Right lobe of liver (tissue), 4 donors: ENCODE measurements around the gene PRKCZ.

Experiments
- CTCF ChIP-seq, 4 donors: fragments of 200-600 bp in 3 of 4; fragments of 450-650 bp in 1 of 4; IDR thresholded peaks; one replicate each; pipeline versions ENCODE4 v1.5.1 to v1.8.0; 2016 to 2022; ENCODE audit warnings: antibody characterized with exemption in 4 of 4, mild to moderate bottlenecking in 2 of 4
- POLR2A ChIP-seq: fragments of 450-650 bp; IDR thresholded peaks from one replicate; pipeline ENCODE4 v1.6.1; 2017; ENCODE audit warnings: antibody characterized with exemption, mild to moderate bottlenecking
- donor health status: DM: no; HTN: no; CAD: no.
- donor health status: DM: no; HTN: no; CAD: no.
- donor health status: DM: no; HTN: yes; CAD: no.

- no peak for TF ChIP-seq CTCF (IDR thresholded peaks at IDR 0.05)
- TF ChIP-seq POLR2A = no peak
Observed at GRCh38 chr1:2186901-2187300, 136.7 kb downstream of the PRKCZ start.
